GM19025 (cell line): ENCODE measurements around the gene NAA10.

ENCODE experiments used
- ATAC-seq: cut with Tn5 transposase; IDR thresholded peaks from one replicate; pipeline ENCODE4 v1.9.1; 2021; ENCODE audit warnings: mild to moderate bottlenecking, low read depth, moderate library complexity; ENCODE audit not compliant: unreplicated experiment

Gene NAA10

GRCh38 chrX:153885968-153886903, 48.6 kb downstream of the NAA10 start, which contains the start of gene L1CAM:
L1CAM (minus strand) TSS chrX:153886173; CDS start chrX:153875836, 10,337 bp downstream.
- ATAC-seq: no peak

DNA sequence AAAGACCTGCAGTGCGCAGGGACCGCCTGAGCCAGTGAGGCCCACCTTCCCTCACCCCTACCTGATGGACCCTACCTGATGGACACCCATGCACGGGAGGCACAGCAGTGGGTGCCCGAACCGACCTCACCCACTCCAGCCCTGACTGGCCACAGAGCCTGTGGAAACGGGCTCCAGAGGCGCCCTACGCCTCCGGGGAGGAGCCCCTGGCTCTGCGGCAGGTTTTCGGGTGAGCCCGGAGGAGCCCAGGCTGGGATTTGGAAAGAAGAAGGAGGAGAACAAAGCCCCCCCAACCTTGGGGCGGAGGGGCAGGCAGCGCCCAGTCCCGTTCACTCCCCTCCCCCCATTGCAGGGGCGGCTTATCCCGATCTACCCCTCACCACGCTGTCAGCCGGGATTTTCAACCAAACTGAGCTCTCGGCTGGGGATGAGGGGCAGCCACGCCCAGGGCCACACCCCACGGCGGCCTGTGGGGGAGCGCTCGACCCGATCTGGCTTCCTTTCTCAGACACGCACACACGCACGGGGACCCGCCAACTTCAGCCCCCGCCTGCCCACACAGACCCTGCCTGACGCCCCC, 49.5 kb downstream of the NAA10 start:
- no peak for ATAC-seq

DNA sequence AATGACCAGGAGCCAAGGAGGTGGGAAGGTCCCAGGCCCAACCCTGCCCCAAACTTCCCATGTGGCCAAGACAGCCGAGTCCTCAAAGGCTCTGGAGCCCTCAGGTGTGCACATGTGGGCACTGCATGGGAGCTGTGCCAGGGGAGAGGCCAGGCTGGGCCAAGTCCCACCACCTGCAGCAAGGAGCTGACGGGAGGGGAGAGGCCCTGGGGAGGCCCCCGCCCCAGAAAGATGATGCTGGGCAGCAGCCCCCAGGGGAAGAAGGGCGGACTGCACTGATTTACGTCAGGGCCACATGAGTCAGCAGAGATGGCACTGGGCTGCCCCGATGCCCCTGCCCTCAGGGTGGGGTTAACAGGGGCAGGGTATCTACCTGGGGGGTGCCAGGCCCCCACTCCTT, 50.2 kb downstream of the NAA10 start:
- ATAC-seq: no peak

- no peak for ATAC-seq
Observed at GRCh38 chrX:153884136-153884535, 50.7 kb downstream of the NAA10 start.

DNA sequence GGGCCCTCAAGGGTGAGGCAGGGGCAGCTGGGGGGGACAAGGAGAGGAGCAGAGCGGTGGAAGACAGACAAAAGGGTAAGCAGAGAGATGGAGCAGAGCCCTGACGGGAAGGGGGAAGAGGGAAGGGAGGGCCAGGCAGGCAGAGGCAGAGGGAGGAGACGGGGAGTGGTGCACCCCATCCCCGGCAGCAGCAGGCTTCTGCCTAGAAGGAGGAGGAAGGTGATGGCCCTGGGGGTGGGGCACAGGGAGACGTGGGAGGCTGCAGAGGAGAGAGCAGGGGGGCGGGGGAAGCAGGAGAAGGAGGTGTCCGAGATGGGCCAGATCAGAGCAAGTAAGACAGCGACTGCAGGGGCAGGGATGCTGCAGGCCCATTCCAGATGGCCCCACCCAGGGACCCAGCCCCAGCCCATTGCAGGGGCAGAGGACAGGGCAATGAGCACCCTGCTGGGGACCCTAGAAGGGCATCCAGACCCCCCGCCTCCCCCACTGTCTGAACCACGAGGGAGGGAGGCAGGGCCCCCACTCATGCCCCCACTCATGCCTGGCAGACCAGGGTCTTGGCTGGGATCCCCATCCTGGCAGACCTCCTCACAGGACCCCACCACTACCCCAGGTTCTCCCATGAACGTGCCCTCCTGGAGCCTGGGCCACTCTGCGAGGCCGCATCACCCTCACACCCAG, 51.5 kb downstream of the NAA10 start:
- ATAC-seq: no peak

- ATAC-seq: no peak
Observed at GRCh38 chrX:153882557-153882956, 52.3 kb downstream of the NAA10 start.

GRCh38 chrX:153882086-153882498, 52.7 kb downstream of the NAA10 start:
- ATAC-seq: no peak

DNA sequence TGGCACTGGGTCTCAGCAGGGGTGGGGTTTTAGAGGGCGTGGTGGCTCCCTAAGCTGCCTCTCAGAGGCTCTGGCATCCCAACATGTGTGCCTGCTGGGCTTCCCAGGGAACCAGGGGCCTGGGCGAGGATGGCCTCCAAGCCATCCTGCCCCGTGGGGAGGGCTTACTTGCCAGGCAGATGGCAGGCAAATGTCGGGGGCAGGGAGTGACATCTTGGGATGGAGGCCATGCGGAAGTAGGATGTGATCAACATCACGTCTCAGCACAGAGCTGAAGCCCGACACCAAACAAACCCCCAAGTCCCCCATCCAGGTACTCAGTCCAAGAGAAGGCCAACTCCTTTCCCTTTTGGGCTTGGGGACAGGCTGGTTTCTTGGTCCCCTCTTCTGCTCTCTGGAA, 53.6 kb downstream of the NAA10 start:
- ATAC-seq: no peak

GRCh38 chrX:153880440-153880815, 54.4 kb downstream of the NAA10 start:
- ATAC-seq: no peak

DNA sequence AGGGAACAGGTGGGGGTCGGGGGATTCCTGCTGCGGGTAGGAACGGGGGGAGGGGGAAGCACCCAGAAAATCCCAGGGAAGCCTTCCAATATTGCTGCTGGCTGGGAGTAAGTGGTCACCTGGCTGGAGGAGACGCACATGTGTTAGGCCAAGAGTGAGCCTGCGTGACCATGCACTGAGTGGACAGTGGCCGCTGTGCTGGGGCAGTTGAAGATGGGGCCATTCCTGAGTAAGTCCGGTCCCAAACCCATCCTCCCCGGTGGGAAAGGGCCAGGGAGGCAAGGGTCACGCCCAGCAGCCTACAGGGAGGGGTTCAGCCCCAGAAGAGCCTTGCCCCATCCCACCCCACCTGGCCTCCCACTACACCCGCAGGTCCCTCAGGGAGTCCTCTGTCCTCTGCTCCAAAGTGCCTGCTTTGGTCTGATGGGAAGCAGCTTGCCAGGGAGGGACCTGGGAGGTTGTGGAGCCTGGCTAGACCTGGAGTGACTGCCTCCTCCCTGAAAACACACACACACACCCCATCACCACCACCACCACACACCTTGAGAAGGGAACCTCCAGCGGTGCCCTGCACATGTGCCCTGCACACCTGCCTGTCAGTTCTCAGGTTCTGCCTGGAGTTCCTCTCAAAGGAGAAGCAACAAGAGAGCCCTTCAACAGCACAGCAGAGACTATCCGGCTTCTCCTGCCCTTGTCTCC, 54.9 kb downstream of the NAA10 start:
- ATAC-seq: no peak
